Stimulated activated CD8-positive, alpha-beta memory T cell treated with anti-CD3 and anti-CD28 coated beads, Interleukin-7, amount 100 ng/mL, for 24 hours (primary cell): ENCODE data around the gene MPRIP.
A peak's percentile ranks its signal among the peaks of the same experiment; 100 is the strongest.
"Not testable (repeated sequence)": the region's sequence is repeated elsewhere in the genome, so short reads cannot be mapped to it uniquely, and the experiment has no call there.

Source experiments
- DNase-seq: peaks from one replicate; pipeline ENCODE4 v3.0.0-alpha.2; 2020; ENCODE audit warnings: low read depth

The MPRIP gene

DNA sequence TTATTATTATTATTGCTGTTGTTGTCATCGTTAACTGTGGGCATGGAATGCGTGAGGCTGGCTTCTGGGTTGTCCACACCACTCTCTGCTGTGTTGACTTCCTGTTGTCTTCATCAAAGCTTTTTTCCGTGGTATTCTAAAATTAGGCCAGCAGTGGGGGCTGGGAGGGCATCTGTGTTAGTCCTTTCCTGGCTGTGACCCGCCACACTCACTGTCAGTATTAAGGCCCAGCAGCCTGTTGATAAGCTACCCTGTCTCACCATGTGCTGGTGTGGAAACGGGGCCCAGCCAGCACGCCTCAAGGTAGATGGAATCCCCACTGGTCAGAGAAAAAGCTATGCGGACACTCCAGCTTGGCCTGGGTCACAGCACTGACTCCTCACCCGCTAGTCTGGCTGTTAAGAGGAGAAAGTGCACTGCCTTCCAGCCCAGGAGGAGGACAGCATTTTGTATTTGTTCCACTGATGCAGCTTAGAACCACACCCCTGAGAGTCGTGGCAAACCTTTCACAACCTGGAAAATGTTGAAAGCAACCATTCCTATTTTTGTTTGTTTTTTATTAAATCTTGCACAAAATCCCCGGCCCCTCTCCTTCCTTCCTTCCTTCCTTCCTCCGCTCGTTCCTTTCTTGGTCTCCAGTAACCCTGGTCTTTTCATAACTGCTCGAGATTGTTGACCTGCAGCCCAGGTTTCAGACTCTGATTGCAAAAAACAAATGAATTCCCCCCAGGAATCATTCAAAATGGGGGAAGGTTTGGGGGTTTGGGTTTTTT lies 142.9 kb downstream of the MPRIP start:
- not testable (repeated sequence) for DNase-seq

DNA sequence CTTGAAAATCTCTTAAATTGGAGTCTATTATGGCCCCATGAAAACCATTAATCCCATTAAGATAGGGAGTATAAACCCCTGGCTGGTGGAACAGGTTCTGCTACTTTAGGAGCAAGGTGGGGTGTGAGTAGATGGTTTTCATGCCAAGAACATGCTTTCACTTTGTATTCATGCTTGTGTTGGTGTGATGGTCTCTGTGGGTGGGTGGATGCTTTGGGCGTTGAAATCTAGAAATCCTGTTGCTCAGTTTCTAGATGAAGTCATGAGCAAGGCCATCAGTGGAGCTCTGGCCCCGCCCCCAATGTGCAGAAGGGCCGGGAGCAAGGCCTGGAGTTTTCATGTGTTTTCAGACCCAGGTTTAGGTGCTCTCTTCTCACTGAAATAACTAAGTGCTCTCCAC lies 143.8 kb downstream of the MPRIP start:
- peak; percentile 26 for DNase-seq

DNA sequence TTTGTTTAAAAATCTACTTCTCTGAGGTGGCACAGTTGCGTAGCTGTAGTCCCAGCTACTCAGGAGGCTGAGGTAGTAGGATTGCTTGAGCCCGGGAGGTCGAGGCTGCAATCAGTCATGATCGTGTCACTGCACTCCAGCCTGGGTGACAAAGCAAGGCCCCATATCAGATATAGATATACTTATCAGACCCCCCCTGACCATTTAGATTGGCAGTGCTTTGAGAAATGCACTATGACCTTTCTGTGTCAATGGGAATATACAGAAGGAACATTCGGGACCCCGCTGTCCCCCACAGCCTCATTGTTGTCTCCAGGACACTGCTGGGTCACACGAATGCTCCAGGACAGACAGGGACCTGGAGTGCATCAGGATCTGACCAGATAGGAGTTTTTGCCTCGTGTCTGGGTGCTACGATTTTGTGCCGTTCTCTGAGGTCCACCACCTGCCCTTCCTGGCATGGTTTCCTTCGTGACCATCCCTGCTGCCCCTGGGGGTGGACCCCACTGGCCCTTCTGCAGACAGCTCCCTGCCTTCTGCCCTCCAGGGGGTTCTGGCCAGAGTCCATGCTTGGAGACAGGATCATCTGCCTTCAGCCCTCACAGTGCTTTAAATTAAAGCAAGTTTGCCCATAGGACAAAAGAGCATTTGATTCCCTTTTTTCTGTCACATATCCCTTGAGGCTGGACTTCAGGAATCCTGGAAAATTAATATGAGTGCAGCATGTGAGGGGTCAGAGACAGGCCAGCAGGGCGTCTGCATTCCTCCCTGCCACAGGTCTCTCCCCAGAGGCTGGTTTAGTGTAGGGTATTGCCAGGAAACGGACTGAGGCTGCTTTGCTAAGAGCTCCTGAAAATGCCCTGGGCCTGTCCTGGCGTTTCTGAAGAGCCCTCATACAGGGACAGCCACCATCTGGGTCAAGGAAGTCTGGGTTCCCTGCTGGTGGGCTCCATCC lies 144.6 kb downstream of the MPRIP start:
- no peak for DNase-seq

DNA sequence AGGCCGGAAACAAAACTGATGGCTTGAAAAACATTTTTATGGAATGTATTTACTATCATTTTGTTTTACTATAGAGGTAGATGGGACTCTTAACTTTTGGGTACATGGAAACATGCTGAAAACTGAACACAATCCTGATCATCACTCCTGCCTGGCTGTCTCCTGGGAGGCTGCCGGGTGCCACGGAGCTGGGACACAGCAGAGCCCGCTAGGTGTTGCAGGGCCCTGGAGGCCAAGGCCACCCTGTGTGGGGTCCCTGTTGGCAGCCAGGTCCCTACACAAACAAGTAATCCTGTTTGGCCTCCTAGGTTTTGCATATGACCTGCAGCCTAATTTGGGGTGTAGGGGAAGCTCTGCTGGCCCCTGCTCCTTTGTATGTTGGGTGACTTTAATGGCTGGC lies 146.3 kb downstream of the MPRIP start:
- DNase-seq: no peak

DNA sequence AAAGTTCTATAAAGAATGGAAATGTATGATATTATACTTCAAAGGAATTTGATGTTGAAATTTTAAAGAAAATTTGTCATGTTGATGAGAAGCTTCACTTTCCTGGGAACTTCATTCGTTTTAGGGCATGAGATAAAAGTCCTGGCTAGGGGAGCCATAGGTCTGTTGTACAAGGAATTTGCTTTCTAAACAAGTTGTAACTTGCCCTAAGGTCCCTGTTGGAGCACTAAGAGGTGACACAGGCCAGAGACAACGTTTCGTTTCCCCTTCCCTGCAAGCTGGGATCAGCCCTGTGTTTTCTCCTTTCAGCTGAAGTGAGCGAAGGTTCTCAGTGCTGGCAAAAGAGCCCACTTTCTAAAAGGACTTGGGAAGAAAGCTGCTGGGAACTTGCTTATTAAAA lies 147.3 kb downstream of the MPRIP start:
- DNase-seq: no peak

DNA sequence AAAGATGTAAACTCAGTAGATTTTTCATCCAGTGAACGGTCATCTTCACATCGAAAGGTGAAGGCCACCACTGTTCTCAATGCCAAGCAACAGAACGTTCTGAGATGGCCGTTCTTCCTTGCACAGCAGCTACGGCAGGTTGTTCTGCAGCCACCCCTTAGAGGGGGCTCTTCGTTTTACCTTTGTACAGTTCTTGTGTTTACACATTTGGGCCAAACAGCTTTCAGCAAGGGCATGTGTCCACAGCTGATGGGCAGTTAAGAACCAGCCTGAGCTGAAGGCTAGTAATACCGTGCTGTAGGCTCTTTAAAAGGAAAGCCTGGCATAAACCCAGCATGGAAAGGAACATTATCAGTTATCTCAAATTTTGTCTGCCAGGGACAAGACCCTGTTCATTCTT lies 147.9 kb downstream of the MPRIP start:
- no peak for DNase-seq

DNA sequence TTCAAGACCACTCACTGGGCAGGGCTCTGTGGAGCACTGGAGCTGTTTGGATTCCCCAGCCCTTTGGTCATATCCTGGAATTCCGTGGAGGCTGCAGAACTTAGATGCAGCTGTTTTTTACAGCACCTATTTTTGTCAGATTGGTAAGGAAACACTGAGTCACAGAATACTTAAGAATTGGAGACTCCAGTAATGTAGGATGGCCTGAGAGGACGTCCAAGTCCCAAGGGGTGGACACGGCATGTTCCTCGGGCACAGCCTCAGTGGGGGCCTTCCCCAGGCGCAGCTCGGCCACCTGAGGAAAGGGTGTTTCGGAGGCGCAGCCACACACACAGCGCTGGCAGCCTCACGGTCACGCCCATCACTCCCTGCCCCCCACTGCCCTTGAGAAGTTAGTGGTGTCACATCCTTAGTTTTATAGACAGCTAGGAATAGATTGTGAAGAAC lies 149.1 kb downstream of the MPRIP start:
- no peak for DNase-seq

DNA sequence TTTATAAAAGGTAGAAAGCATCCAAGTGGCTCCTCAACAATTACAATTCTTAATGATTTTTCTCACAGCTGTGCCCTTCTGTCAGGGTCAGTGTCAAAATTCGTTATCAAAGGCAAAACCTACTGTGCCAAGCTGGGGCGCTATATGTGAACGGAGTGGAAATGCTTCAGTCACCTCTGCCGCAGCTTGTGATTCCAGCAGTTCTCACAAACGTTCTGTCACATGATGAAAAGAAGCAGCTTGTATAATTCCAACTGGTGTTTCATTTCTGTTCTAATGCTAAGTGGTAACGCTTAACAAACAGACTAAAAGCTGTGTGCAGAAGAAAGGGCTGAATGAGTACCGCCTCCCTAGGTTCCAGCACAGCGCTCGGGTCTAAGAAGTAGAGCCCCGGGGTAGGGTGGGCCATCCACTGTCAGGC lies 149.7 kb downstream of the MPRIP start:
- no peak for DNase-seq

DNA sequence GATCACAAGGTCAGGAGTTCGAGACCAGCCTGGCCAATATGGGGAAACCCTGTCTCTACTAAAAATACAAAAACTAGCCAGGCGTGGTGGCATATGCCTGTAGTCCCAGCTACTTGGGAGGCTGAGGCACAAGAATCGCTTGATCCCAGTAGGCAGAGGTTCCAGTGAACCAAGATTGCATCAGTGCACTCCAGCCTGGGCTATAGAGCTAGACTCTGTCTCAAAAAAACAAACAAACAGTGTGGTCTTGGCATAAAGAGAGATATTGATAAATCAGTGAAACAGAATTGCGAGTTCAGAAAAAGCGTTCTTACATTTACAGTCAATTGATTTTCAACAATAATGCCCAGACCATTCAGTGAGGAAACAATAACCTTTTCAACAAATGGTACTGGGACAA lies 153.2 kb downstream of the MPRIP start:
- DNase-seq: not testable (repeated sequence)

DNA sequence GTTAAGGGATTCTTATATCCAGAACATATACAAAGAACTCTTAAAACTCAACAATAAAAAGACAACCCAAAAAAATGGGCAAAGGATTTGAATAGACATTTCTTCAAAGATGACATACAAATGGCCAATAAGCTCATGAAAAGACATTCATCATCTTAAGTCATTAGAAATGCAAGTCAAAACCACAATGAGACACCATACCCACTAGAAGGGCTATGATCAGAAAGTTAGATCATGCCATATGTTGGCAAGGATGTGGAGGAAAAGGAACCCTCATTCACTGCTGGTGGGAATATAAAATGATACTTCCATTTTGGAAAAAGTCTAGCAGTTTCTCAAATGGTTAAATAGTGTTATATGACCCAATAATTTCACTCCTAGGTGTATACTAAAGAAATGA lies 154.5 kb downstream of the MPRIP start:
- DNase-seq: no peak

DNA sequence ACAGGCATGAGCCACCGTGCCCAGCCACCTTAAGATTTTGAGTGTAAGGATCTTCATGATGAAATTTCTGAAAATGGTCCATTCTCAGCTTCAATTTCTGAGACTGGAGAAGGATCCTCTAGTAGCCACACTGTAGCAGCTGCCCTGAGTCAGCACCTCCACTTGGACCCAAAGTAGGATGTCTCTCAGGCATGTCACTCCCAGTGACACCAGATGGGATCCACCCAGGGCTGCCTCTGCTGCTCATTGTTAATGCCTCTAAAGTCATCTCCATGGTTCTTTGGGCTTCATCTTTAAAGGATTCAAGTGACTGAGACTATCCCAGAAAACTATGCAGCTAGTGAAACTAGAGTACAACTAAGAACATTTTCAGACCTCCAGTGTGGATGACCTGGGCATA lies 156.0 kb downstream of the MPRIP start:
- no peak for DNase-seq

DNA sequence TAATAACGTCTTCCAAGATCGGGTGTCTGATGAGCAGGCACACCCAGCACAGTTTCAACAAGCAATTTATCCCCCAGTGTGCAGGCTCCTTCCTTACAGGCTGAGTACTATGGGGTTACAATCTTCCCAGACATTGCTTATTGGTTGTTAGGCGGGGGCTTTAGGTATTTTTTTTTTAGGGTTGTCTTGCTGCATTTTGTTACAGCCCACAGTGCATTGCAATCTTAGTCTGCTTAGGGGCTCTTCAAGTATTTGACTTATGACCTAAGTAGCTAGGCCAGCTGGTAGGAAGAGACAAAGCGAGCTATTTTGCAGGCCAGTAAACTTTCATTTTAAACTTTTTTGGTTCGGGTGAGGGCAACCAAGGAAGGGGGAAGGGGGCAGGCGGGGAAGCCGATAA lies 158.1 kb downstream of the MPRIP start:
- no peak for DNase-seq

DNA sequence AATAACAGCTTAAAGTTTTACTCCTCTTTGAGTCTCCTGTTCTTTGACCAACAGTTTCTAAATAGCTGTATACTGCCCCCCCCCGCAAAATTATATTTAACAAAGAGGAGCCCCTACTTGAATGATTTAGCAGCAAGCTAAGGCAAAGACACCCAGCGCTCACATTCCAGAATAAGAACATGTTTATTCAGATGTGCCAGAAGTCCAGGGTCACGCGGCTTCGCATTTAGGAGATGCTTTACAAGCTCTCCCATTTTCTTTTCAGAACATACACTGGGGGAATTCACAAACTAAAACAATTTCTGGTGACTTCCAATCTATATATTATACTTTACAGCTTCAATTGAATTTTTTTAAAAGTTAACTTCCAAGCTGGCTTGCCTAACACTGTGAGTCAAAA lies 158.6 kb downstream of the MPRIP start:
- DNase-seq: no peak

DNA sequence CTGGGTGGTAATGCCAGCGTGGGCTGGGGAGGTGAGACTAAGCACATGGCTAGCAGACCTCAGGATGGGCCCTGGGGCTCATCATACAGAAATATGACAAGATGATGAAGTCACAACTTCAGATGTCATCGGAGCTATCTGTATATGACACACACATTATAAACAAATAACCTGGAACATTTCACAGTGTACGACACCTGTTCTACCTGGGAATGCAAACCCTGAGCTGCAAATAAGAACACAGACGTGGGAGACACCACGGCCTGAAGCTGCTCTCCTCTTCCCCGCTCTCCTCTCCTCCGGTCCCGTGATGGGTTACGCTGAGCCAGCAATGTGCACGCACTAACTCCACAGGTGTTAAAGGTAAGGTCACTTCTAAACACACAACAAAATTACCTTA lies 159.0 kb downstream of the MPRIP start:
- no peak for DNase-seq

DNA sequence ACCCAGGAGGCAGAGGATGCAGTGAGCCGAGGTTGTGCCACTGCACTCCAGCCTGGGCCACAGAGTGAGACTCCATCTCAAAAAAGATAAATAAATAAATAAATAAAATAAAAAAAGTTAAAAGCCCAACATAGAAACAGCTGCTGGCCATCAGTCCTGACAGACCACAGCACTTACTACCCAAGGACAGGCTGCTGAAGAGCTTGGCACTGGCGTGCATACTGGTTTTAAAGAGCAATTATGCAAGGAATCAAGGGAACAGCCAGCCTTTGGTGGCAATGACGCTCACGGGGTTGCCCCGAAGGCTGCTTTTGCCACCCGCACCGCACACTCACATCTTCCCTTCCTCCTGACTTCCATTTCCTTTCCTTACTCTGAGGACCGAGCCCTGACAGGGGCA lies 159.7 kb downstream of the MPRIP start:
- DNase-seq: no peak

DNA sequence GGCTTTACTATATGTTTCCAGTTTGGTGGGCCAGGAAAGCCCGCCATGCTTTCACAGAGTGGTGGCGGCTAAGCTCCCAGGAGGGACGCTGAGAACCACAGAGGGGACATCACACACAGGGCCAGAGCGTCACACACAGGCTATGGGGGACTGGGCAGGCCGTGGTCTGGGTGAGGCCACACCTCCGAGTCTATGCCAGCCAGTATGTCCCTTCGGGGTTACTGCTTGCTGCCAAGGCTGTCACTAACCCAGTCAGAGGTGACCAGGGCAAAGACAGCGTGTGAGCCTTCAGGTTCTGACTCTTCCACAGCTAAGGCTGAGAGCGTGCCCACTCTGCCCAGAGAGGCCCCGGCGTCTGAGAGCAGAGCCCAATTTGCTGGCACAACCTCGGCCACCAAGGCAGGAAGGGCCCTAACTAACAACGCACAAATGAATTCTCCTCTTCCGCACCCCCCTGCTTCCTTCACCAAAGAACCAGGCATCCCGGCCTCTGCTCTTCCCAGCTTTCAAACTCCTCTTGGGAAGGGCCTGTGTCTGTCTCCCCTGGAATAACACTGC lies 161.0 kb downstream of the MPRIP start:
- DNase-seq: no peak

DNA sequence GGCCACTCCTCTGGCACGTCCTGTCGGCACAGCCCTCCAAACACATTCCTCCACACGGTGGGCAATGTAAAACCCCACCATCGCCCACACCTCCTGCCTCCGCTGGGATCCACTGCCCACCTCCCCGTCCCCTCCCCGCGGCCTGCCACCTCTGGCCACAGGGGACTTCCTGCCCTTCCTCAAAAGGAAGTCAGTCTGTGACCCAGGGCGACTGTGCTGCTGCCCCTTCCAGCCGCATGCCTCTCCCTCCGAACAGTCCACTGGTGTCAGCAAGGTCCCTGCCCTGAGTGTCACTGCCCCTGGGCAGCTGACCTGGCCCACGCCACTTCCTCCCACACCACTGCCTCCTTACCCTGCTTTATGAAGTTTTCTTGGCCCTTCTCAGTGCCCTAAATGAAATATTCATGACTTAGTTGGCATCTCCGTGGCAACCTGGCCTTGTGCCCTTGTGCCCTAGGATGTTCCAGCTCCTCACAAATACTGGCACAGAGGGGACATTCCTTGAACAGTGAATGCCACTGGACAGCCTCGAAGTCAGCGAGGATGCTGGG lies 161.9 kb downstream of the MPRIP start:
- no peak for DNase-seq

DNA sequence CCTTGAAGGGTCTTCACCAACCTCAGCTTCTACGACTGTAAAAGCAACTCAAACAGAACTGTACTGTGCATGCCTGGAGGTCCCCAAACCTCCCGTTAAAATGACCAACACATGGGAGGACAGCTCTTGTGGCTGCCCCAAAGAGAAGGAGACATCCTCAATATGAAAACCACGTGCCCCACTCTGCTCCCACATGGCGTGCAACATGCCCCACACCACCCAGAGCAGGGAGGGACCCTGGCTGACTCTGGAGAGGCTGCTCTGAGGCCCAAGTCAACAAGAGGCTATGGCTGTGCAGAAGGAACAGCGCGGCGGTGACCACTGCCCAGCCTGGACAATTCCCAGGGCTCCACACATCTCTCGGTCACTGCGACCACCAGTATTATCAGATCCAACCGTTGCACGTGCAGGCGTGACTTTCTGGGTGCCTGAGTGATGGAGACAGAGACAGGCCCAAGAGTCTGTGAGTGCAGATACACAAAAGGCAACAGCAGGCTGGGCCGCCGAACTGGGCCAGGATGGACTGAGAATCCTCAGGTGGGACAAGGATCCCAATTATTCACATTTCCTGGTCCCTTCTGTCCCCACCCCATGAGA lies 162.5 kb downstream of the MPRIP start:
- DNase-seq: no peak

DNA sequence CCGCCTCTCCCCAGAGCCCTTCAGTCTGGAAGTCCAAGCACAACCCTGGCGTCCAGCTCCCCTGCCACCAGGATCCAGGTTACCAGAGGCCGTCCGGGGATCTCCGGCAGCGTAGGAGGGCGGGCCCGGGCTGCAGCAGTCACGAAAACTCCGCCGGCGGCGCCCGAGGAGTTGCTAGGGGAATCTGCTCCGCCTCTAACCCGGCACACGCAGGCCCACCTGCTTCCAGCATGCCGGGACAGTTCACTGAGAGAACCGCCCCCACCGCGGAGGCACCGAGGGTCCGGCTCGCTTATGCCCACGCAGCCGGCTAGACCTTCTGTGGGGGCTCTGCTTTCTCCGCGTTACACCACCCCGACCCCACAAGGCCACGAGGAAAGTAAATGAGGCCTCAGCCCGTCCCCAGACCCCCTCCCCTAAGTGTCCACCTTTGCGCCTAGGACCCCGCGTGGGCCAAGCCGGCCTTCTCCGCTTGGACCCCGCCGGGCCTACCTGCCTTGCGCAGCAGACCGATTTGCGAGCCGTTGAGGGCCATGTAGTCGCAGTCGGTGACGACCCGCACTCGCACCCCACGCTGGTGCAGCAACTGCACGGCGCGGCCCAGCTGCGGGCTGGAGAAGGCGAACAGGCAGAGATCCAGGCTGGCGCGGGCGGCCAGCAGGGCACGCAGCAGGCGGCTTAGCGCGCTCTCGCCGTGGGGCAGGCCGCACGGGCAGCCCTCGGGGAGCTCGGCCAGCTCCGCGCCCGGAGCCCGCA lies 163.3 kb downstream of the MPRIP start:
- peak; percentile 26 for DNase-seq

DNA sequence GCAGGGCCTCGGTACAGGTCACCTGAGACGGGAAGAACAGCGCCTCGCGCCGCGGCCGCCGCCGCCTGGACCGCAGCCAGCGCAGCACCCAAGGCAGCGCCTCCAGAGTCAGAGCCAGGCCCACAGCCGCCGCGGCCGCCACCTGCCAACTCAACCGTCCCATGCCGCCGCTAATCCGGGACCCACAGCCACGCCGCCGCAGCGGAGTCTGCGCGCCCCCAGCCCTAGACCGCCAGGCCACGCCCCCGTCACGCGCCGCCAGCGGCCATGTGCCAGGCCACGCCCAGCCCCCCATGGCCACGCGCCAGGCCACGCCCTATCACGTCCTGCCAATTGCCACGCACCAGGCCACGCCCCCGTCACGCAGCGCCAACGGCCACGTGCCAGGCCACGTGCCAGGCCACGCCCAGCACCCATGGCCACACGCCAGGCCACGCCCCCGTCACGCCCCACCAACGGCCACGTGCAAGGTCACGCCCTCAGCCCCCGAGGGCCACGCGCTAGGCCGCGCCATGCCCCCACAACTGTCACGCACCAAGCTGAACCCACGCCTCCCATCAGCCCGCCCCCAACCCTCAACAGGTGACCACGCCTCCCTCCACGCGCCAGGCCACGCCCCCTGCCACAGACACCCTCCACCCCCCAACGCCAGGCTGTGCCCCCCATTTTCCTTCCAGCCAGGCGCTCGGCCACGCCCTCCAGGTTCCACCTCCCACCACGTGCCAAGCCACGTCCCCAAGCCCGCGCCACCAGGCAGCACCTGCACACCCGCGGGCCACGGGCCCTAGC lies 164.1 kb downstream of the MPRIP start, which contains the start of gene PLD6:
Gene PLD6, minus strand, starts transcription at position 210 of the 789 bp plus-strand sequence. Its CDS starts 47 bp downstream, at position 163.
- DNase-seq: peak; percentile 81
